OCI-M2 (cell line): ENCODE results near the gene ACOT12.
A peak's percentile ranks its signal among the peaks of the same experiment; 100 is the strongest.
"Not testable (repeated sequence)": the region's sequence is repeated elsewhere in the genome, so short reads cannot be mapped to it uniquely, and the experiment has no call there.

Source experiments
- DNase-seq: peaks from one replicate; lab custom pipeline; 2025; ENCODE audit not compliant: unreplicated experiment; lab: John Stamatoyannopoulos, UW

Gene ACOT12

DNA sequence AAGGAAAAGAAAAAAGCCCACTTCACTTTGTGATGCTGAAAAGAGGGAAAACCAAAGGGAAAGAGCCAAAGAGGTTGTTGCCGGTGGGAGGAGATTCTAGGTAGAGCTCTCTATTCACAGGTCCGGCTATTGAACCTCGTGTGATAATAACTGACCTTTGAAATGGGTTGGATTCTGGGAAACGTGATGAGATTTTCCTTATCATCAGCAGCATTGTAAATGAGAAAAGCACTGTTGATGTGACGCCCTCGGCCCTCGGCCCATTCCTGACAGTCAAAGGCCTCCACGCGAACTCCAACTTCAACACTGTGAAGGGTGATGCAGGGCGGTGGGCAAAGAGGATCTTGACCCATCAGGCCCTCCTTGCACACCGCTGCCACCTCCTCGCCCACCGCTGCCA, 49.2 kb downstream of the ACOT12 start:
- no peak for DNase-seq

DNA sequence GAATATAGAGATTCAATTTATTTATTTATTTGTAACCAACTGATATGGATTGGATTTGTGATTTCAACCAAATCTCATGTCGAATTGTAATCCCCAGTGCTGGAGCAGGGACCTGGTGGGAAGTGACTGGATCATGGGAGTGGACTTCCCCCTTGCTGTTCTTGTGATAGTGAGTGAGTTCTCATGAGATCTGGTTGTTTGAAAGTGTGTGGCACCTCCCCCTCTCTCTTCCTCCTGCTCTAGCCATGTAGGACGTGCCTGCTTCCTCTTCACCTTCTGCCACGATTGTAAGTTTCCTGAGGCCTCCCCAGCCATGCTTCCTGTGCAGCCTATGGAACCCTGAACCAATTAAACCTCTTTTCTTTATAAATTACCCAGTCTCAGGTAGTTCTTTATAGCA, 55.7 kb downstream of the ACOT12 start:
- DNase-seq, result not testable (repeated sequence)

DNA sequence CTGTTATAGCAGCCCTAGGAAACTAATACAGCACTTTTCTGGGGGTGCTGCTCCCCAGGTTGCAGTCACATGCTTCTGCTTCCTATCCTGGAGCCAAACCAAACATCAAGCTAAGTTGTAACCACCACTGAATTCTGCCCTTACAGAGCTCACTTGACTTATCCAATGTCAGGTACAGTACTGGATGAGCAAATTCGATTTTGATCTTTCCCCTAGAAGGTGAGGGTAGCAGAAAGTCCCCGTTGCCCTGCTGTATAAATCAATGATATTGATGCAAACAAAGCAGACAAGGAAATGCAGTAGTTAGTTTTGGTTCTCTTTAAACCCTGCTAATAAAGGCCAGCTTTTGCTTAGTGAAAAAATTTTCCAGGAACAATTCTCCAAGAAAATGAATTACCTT, 56.1 kb downstream of the ACOT12 start:
- no peak for DNase-seq

DNA sequence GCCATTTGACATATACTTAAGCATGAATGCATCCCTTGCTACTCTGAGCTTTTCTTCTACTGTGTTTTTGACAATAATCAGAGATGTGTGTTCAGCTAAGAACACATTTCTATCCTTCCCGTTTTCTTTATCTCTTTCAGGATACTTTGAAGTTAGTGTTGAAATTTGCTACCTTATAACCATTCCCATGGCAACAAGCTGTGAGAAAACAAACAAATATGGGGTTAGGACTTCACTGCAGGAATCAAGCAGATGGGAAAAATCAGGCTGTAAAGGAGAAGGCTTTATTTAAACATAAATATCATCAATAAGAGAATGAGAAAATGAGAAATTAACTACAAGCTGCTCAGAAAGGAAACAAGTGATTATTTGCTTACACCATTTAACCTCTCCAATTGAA, 57.4 kb downstream of the ACOT12 start:
- no peak for DNase-seq

DNA sequence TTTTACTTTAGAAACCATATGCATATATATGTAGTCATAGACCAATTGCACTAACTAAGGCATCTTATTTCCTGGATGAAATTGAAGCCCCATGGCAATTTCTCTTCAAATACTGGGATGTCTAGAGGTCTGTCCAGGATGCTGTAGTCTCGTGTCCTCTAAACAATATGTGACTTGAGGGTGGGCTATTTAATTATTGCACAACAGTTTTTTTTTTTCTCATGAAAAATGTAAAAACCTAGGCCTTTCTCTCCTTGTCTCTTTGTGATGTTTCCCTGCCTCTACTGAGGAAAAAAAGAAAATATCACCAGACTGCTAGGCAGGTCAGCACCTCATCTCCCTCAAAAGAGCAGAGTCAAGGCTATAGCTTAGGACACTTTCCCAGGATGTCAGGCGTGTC, 58.0 kb downstream of the ACOT12 start:
- DNase-seq, result no peak

DNA sequence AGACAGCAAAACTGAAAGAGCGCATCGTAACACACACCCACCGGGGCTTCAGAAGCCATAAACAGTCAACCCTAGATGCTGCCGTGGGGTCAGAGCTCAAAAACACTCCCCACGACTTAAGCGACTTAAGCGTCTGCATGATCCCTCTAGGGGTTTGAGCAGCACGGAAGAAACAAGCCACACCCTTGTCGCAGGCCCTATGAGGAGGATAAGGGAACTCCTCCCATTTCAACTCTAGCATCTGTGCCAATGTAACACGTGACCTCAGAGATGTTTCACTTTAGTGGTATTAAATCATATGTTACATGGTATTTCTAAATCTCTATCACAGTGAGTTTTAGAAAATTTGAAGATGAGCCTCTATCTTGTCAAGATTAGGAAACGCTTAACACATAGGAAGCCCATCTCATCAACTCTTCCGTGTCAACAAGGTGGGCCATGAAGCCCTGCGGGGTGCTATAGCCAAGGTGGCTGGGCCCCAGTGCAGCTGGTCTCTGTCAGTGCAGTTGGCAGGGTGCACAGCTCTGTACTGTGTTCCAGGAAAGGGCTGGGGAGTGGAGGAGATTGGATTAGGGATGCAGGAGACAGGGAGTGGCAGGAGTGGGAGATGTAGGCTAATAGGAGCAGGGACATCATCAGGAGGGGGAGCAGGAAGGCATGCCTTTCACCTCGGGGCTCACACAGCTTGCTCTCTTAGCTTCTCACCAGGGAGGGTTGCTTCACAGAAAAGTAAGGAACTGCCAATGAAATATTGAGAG, 59.5 kb downstream of the ACOT12 start:
- DNase-seq, result no peak

DNA sequence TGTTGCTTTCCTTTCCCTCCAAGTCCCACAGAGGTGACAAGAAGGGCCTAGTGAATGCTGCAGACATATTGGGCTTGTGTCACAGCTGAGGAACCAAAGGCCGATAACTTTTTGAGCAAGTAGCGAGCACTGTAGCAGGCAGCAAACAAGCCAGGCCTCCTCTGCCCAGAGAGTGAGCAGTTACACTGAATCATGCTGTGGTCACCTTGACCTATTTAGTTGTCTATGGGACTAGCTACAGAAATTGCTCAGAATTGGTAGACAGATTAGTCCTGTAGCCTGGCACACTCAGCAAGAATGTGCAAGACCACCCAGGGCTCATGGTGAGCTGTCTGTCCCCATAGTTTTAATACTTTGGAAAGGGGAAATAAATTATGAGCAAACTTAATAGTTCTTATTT, 67.4 kb downstream of the ACOT12 start:
- DNase-seq, result no peak

DNA sequence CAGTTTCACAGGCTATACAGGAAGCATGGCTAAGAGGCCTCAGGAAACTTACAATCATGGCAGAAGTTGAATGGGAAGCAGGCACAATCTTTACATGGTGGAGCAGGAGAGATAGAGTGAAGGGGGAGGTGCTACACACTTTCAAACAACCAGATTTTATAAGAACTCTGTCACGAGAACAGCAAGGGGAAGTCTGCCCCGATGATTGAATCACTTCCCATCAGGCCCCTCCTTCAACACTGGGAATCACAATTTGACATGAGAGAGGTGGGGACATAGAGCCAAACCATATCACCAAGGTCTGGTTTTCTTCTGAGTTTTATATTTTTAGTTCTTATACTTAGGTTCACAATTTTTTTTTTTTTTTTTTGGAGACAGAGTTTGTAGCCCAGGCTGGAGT, 76.4 kb downstream of the ACOT12 start:
- DNase-seq, result no peak

DNA sequence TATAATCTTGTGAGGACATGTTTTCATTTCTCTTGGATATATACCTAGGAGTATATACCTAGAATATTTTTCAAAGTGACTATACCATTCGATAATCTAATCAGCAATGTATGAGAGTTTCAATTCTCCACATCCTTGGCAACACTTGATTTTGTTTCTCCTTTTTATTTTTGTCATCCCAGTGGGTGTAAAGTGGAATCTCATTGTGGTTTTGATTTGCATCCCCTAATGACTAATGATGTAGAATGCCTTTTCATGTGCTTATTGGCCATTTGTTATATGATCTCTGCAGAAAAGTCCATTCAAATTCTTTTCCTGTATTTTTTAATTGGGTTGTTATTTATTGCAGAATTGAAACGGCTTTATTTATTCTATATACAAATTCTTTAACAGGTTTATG, 77.4 kb downstream of the ACOT12 start:
- DNase-seq, result no peak

DNA sequence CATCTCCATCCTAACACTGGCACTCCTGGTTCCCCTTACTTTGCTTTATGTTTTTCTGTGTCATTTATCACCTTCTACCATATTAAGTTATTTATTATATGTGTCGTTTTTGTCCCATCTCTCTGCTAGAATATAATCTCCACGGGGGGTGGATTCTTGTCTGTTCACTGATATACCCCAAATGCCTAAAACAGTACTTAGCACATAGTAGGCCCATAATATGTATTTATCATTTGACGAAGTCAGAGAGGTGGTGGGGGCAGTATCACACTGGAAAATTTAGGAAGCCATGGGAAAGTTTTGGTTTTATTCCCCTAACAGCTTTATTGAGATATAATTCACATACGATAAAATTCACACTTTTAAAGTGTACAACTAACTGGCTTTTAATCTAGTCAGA, 78.1 kb downstream of the ACOT12 start:
- no peak for DNase-seq

DNA sequence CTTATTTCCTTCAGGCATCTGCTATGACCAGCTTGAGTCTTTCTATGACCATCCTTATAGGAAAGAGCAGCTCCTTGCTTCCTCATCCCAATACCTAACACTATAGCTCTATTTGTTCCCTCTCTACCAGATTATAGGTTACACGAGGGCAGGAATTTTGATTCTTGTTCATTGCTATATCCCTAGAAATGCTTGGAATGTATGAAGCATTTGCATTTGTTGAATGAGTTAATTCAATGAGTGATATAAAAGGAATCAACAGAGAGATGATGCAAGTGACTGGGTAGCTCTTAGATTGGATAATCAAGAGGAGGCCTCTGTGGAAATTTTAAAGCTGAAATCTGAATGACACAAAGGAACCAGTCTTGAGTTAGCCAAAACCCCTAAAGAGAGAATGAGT, 78.6 kb downstream of the ACOT12 start:
- no peak for DNase-seq

DNA sequence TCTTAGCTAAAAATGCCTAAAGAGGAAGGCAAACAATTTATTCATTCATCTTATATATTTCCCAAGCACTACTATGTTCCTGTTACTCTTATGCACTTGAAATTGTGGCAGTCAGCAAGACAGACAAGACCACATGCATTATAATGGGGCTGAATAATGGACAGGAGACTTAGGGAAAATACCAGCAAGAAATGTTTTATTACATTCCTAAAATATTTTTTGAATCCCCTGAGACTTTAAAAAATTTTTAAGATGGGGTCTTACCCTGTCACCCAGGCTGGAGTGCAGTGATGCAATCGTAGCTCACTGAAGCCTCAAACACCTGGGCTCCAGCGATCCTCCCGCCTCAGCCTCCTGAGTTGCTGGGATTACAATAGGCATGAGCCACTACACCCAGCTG, 79.4 kb downstream of the ACOT12 start:
- no peak for DNase-seq

DNA sequence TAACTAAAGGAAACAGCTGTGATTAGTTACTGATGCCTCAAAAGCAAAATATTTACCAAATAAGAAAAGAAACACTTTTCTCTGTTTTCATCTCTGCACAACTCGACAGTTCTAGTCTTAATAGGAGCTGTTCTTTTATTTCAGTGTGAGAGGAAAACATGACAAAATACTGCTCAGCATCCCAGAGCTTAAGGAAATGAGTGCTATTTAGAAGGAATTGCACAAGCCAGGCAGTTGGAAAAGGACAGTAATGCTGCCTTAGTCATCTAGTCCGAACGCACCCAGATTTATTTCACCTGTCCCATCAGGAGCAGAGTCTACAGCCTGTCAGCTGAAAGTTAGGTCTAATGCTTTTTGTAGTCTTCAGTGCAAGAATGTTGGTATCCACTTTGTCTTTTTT, 80.2 kb downstream of the ACOT12 start:
- no peak for DNase-seq

DNA sequence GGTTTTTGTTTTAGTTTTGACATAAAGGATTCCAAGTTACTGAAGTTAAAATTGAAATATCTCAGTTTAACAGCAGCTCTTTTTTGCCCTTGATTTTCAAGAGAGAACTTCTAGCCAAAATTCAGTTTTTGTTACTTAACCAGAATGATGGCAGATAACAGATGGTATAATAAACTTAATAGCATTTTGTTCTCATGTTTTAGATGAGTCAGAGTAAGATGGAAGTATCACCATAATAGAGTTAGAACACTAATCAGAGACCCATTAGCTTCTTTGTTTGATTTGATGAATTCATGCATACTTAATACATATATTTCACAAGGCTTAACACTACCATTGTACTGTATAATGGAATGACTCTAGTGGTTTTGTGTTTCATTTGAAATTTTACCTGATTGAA, 80.7 kb downstream of the ACOT12 start:
- DNase-seq, result no peak

DNA sequence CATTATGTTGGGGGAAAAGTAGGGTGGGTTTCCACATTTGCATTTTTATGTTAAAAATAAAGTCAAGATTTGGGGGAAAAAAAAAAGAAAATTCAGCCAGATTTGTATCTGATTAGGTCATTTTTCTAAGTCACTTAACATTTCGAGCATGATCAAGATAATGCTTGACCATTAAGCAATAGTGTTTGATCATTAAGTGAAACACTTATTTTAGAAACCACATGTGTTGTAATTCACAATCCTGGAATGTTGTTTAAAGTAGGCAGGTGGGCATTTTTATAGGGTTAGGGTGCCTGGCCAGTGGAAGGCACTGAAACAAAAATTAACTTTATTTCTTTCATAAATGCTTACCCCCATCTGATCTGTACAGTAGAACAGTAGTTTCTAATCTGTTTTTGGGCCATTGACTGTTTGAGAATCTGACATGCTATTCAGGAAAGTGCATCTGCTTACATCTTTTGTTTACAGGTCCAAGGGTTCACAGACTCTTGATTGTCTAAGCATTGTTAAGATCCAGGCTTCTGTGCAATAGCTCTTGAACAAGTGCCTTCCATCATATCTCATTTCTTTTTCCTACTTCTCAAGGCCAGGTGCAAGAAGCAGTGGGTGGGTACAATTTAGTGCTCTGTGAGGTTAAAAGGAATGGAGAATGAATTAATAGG, 83.4 kb downstream of the ACOT12 start:
- DNase-seq, result no peak

DNA sequence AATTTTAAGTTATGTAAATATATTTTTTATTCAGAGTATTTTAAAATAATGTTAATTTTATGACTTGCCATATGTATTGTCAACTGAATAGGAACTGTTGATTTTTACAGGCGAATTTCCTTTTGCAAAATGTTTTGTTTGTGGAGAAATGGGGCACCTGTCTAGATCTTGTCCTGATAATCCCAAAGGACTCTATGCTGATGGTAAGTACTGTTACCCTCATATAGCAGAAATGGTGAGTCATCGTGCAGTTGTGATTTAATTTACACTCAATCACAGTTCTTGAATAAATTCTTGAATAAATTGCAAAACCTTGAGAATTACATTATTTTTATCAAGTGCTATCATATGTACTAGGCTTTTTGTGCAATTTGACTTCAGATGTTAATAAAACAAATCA, 85.1 kb downstream of the ACOT12 start:
- no peak for DNase-seq

DNA sequence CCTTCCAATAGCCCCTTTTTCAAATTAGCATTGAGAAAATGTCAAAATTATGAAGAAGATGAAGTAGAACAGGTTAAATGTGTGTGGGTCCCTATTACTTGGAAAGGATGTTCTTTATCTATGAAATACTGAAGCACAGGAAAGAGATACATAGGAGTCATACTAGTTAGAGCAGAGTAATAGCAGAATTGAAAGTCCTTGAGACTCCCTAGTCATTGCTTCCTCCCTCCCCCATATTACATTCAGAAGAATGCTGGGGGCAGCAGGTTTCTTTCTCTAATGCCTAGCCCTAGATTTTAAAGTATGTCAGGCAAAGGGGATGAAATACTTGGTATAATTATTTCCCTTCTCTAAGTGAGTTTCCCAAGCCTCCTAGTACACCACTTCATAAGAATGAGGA, 88.1 kb downstream of the ACOT12 start:
- no peak for DNase-seq

DNA sequence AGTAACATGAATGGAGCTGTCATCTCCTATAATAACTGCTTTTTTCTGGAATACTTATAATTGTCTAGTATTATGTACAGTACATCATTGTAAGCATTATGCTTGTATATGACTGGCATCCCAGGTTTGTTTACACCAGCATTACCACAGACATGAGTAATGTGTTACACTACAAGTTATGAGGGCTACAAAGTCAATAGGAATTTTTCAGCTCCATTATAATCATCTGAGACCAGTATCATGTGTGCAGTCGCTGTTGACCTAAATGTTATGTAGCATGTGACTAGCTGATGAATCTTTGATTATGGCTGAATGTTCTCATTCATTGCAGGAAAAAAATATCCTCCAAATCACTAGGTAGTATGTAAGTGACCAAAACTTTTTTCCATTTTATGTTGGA, 90.4 kb downstream of the ACOT12 start:
- no peak for DNase-seq

DNA sequence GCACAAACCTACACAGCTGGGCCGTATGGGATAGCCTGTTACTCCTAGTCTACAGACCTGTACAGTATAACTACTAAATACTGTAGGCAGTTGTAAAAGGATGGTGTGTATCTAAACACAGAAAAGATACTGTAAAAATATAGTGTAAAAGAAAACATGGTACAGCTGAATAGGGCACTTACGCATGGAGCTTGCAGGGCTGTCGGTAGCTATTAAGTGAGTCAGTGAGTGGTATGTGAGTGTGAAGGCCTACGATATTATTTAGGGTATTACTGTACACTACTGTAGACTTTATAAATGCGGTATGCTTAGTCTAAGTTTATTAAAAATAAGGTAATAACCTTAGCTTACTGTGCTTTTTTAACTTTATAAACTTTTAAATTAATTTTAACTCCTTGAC, 91.3 kb downstream of the ACOT12 start:
- no peak for DNase-seq

DNA sequence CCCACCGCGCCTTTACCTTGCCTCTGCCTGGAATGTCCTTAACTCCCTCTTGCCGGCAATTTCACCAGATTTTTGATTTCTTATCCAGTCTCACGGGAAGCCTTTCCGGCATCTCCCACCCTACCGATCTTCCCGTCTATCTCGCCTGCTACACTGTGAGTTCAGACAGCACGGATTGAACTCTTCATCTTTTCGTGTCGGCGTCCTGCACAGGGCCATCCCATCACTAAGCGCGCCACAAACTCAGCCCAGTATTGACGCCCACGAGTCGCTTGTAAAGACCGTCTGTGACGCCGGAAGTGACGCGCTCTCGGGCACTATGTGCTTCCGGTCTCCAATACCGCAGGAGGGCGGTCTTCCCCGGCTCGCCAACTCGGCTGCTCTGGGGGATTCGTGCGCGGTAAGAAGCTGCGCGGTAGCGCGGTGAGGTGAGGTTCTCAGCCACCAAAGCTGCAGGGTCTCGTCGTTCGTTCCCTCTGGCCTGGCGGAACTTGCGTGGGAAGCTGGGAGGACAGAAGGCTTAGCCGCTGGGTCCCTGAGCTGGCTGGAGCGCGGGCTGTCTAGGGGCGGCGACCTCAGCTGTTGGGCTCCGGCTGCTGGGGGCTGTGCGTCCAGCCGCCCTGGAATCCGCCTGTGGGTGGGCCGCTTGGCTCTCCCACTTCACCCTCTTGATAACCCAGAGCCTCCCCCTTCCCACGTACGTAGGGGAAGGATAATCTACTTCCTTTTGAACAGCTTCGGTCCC, 92.5 kb downstream of the ACOT12 start, which contains the start of gene ZCCHC9:
TSS of gene ZCCHC9 (plus strand) at position 317 of the 745 bp plus-strand sequence. CDS start 3,171 bp downstream, outside the sequence.
- DNase-seq, result peak; percentile 56

DNA sequence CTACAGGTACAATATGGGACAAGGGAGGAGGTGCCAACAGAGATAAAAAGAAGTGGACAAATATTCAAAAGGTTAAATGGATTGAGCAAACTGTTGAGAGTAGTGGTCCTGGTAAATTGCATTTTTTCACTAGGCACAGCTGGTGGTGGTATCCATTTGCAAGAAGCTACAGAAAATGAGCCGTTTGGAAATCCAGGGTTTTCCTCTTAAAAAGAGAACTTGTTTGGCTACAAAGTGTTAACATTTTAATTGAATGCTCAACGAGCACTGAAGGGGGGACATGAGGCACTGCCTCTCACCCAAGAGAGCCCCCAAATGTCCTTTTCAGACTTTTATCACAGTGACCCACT, 93.0 kb downstream of the ACOT12 start:
- no peak for DNase-seq

DNA sequence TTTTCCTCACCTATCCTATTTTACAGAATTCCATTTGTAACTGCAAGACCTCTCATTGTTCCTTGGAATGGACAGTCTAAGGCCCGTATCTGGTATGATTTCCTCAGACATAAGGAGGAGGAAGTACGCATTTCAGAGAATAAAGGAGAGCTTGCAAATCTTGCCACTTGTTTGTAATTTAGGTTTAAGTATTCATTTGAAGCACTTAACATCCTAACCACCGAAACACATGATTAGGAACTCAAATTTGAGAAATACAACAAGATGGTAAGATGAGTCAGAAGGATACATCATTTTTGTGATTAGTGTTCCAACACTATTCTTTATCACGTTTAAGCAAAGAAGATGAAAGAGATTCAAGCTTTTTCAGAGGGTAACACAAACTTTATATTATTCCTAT, 96.4 kb downstream of the ACOT12 start:
- no peak for DNase-seq
